Adipose tissue (tissue), 3 donors: ENCODE results near the gene HMGCS1. TPM values are rescaled to one million over a fixed set of nuclear protein-coding genes. Genes with fewer than 3 reads are reported as not detected.
"Not testable (repeated sequence)": the region's sequence is repeated elsewhere in the genome, so short reads cannot be mapped to it uniquely, and the experiment has no call there.

ENCODE experiments used
- H3K27ac ChIP-seq: one replicate; pipeline ENCODE4 v1.5.1; 2013; ENCODE audit warnings: low read depth, low read length
- WGBS, 3 donors: extraction: QIAGEN DNeasy Blood & Tissue Kit; methylation state at CpG; one replicate each; pipeline ENCODE4 v1.1.7; 2013; 5-methylcytosine and 5-hydroxymethylcytosine counted together
- polyA plus RNA-seq, 3 donors: library from polyadenylated mRNA; stranded (reverse); fragments of 200-250 nt; gene quantifications; one replicate each; pipeline ENCODE4 v1.2.3, GENCODE V29; 2013
- donor health status: healthy with polysubstance abuse.
- donor health status: Bipolar disorder and iron deficiency.
- donor health status: healthy.

HMGCS1 gene
- polyA plus RNA-seq, 3 donors = 15.5 to 33.7 (median 15.9) TPM

DNA sequence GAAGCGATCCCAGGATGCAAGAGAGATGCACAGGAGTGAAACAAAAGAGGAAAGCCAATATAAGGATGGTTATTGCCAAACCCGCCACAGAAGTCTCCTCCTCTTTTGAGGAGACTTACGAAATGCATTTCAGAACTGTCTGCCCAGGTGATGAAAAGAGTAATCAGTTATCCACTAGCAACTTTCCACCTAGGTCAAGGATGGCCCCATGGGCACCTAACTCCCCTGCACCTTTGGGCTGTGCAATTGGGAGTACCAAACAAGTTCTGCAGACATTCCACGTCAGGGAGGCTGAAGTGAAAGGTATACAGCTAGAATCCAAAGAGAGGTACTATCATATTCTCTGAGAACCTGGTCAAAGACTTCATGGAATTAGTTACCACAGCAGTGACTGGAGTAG is 25.7 kb downstream of the HMGCS1 start:
- 91 to 97% (median 94%) methylated on average over 4 of the region's 4 CpGs for WGBS, 3 donors
- no peak overlapping the region for H3K27ac ChIP-seq

- no peak overlapping the region for H3K27ac ChIP-seq
These were observed 26.6 kb downstream of the HMGCS1 start for GRCh38 chr5:43286623-43287022.

GRCh38 chr5:43281840-43282658 is 31.2 kb downstream of the HMGCS1 start:
- WGBS, 3 donors = 80 to 85% (median 81%) methylated on average over 7 of the region's 7 CpGs
- H3K27ac ChIP-seq = no peak overlapping the region

- WGBS, 3 donors = 87 to 90% (median 90%) methylated on average over 12 of the region's 12 CpGs
- no peak overlapping the region for H3K27ac ChIP-seq
These were observed 33.5 kb downstream of the HMGCS1 start for GRCh38 chr5:43279548-43280274.

DNA sequence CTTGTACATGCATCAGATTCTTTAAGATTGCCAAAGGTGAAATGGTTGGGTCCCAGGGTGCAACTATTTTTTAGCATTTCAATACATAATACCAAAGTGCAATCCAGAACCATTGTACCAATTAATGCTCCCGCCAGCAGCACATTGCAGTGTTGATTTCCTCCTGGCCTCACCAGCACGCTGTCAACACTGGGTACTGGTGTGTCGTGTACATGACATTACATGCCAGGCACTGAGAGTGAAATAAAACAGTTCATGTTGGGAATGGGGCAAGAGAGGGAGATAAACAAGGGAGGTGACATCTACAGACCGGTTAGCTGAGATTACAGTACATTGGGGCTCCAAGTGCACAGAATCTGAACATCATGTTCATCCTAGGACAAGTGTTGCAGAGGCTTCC is 37.8 kb downstream of the HMGCS1 start:
- 89 to 94% (median 93%) methylated on average over 4 of the region's 4 CpGs for WGBS, 3 donors
- no peak overlapping the region for H3K27ac ChIP-seq

DNA sequence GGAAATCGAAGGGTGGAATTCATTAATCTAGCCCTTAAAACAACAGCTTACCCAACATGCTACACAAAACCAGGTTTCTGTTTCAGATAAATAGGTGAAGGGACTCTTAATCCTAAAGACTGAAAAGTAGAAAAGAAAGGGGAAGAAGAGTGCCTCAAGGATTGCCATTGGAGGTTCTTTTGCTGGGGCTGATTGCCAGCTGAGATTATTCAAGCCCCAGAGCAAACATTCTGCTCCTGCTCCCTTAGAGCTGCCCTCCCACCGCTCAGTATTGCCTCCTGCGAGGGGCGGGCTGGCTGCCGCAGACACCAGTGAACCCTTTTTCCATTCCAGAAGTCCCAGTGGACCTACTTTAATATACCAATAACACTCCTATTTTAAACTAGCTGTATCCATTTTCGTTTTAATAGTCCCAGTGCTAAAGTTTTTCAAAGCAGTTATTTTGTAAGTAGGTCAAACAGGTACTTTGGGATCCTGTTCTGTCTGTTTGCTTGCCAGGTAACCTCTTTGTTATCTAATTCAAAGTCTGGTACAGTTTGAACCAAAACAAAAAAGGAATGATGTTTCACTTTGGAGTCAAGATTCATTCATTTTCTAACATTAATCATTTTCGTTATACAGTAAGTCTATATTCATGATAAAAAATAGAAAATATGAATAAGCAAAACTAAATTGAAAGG is 38.6 kb downstream of the HMGCS1 start:
- no peak overlapping the region for H3K27ac ChIP-seq
- 35 to 44% (median 42%) methylated on average over 7 of the region's 7 CpGs for WGBS, 3 donors

GRCh38 chr5:43273552-43273951 is 39.7 kb downstream of the HMGCS1 start:
- H3K27ac ChIP-seq = no peak overlapping the region

- H3K27ac ChIP-seq = no peak overlapping the region
- 64 to 100% (median 85%) methylated on average over 1 of the region's 1 CpG for WGBS, 3 donors
These were observed 42.6 kb downstream of the HMGCS1 start for GRCh38 chr5:43270645-43271044.

GRCh38 chr5:43268188-43268820 is 44.9 kb downstream of the HMGCS1 start:
- H3K27ac ChIP-seq = no peak overlapping the region
- WGBS, 3 donors = 74 to 94% (median 85%) methylated on average over 1 of the region's 1 CpG

DNA sequence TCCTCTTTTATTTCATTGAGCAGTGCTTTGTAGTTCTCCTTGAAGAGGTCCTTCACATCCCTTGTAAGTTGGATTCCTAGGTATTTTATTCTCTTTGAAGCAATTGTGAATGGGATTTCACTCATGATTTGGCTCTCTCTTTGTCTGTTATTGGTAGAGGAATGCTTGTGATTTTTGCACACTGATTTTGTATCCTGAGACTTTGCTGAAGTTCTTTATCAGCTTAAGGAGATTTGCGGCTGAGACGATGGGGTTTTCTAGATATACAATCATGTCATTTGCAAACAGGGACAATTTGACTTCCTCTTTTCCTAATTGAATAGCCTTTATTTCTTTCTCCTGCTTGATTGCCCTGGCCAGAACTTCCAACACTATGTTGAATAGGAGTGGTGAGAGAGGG is 50.9 kb downstream of the HMGCS1 start:
- not testable (repeated sequence) for H3K27ac ChIP-seq
- WGBS, 3 donors = 90 to 96% (median 90%) methylated on average over 2 of the region's 2 CpGs

DNA sequence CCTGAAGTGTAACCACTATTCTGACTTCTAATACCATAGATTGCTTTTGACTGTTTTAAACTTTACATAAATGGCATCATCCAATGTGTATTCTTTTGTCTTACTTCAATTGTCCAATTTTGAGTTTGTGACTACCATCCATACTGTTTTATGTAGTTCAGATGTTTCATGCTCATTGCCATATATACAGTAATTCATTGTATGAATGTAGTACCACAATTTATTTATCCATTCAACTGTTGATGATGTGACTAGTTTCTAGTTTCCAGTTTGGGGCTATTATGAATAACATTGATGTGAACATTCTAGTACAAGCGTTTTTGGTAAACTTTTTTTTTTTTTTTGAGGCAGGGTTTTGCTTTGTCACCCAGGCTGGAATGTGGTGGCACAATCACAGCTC is 55.1 kb downstream of the HMGCS1 start:
- 76 to 91% (median 84%) methylated on average over 1 of the region's 1 CpG for WGBS, 3 donors
- H3K27ac ChIP-seq = no peak overlapping the region

- WGBS, 3 donors = 26 to 55% (median 51%) methylated on average over 2 of the region's 2 CpGs
- no peak overlapping the region for H3K27ac ChIP-seq
These were observed 56.8 kb downstream of the HMGCS1 start for GRCh38 chr5:43256261-43256966.

GRCh38 chr5:43255704-43256103 is 57.5 kb downstream of the HMGCS1 start:
- 80 to 91% (median 80%) methylated on average over 2 of the region's 2 CpGs for WGBS, 3 donors
- H3K27ac ChIP-seq = no peak overlapping the region

DNA sequence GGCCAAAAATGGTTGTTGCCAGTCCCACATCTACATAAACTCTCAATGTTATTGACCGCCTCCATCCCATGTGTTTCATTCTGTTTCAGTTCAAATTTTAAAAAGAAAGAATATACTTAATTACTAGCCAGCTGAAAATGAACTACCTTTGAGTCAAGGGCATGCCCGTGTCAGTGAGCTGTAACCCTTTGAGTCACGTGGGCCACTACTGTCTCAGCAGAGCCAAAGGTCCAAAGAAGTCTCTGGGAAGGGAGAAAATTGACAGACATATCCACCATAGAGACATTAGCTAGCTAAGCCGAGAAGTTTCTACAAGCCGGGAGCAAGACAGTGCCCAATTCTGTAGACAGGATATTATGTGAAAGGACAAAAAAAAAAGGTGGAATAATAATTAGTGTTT is 61.5 kb downstream of the HMGCS1 start:
- H3K27ac ChIP-seq = no peak overlapping the region
- 78 to 87% (median 86%) methylated on average over 5 of the region's 5 CpGs for WGBS, 3 donors

DNA sequence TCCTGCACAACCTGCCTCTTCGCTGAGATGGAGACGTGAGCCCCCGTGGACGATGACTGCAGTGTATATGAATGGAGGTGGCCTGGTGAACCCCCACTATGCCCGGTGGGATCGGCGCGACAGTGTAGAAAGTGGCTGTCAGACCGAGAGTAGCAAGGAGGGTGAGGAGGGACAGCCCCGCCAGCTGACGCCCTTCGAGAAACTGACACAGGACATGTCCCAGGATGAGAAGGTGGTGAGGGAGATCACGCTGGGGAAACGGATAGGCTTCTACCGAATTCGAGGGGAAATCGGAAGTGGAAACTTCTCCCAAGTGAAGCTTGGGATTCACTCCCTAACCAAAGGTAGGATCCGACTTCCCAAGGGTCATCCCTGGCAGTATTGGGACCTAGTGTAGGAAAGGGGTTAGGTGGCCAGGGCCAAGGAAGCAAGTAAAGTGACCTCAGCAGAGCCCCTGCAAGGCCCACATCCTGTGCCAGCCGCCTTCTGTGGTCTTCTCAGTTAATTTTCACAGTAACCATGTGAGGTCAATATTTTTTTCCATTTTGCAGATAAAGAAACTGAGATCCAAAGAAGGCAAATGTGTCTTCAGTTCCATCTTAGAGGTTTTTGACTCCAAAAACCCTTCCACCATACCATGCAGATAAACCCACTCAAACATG is 67.4 kb downstream of the HMGCS1 start:
- 88 to 96% (median 93%) methylated on average over 19 of the region's 19 CpGs for WGBS, 3 donors
- no peak overlapping the region for H3K27ac ChIP-seq

GRCh38 chr5:43244823-43245565 is 68.2 kb downstream of the HMGCS1 start:
- 67 to 73% (median 71%) methylated on average over 11 of the region's 11 CpGs for WGBS, 3 donors

GRCh38 chr5:43243270-43243669 is 69.9 kb downstream of the HMGCS1 start:
- no peak overlapping the region for H3K27ac ChIP-seq

More at GRCh38 chr5:43244823-43245565, 68.2 kb downstream of the HMGCS1 start:
- no peak overlapping the region for H3K27ac ChIP-seq
